Epithelial cell of proximal tubule (primary cell): ENCODE data around the gene RNF121. TPM values are rescaled to one million over a fixed set of nuclear protein-coding genes. Genes with fewer than 3 reads are reported as not detected.

ENCODE experiments used
- DNase-seq: peaks from one replicate; pipeline ENCODE4 v3.0.0-alpha.2; 2011; ENCODE audit warnings: low read depth
- H3K4me3 ChIP-seq: 2 replicates; pipeline ENCODE4 v1.5.1; 2011; ENCODE audit warnings: low read depth, mild to moderate bottlenecking, low read length
- total RNA-seq: library from RNA; depleted of rRNA; stranded (reverse); fragments of >200 nt; gene quantifications from 2 replicates; pipeline ENCODE4 v1.2.3, GENCODE V29; 2015
- TF ChIP-seq, protein P1 (sequence below): conservative IDR thresholded peaks from 2 replicates; pipeline ENCODE4 v1.5.1; 2012; ENCODE audit warnings: low read depth, mild to moderate bottlenecking, low read length

Gene RNF121
- total RNA-seq, 1 donor from 2014 or later: 9.3 TPM

DNA sequence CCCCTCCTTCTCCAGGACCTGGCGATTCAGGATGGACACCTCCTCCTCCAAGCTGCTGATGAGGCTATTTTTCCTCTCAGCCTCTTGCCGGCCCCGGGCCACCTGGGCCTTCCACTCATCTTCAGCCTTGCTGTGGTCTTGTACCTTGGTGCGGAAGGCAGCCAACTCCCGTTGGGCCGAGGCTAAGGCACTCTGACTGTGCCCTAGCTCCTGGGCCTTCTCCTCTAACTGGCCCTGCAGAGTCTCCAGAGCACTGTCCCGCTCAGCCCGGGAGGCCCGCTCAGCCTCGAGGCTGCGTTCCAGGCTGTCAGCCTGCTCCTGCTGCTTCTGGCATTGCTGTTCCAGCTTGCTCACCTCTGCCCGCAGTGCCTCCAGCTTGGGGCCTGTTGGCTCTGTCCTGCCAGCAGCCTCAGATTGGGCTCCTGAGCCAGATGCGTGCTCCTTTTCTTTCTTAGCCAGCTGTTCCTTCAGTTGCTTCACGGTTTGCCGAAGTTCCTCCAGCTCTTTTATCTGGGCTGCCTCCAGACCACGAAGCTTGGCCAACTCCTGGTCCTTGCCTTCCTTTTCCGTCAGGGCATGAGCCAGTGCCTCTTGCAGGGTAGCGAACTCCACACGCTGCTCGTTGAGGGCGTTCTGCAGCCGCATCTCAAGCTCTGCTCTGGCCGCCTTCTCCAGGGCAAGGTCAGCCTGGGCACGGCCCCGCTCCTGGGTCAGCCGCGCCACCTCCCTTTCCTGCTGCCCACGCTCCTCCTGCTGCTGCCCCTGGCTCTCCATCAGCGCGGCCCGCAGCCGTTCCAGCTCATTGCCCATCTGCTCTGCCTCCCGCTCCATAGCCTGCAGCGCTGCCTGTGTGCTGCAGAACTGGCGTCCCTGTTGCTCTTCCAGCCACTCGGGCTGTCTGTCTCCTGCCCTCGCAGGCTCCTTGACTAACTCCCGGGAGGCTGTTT, 85.2 kb downstream of the RNF121 start:
- DNase-seq: no peak
- TF ChIP-seq, protein P1, sequence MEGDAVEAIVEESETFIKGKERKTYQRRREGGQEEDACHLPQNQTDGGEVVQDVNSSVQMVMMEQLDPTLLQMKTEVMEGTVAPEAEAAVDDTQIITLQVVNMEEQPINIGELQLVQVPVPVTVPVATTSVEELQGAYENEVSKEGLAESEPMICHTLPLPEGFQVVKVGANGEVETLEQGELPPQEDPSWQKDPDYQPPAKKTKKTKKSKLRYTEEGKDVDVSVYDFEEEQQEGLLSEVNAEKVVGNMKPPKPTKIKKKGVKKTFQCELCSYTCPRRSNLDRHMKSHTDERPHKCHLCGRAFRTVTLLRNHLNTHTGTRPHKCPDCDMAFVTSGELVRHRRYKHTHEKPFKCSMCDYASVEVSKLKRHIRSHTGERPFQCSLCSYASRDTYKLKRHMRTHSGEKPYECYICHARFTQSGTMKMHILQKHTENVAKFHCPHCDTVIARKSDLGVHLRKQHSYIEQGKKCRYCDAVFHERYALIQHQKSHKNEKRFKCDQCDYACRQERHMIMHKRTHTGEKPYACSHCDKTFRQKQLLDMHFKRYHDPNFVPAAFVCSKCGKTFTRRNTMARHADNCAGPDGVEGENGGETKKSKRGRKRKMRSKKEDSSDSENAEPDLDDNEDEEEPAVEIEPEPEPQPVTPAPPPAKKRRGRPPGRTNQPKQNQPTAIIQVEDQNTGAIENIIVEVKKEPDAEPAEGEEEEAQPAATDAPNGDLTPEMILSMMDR: no peak
- H3K4me3 ChIP-seq: no peak overlapping the region

DNA sequence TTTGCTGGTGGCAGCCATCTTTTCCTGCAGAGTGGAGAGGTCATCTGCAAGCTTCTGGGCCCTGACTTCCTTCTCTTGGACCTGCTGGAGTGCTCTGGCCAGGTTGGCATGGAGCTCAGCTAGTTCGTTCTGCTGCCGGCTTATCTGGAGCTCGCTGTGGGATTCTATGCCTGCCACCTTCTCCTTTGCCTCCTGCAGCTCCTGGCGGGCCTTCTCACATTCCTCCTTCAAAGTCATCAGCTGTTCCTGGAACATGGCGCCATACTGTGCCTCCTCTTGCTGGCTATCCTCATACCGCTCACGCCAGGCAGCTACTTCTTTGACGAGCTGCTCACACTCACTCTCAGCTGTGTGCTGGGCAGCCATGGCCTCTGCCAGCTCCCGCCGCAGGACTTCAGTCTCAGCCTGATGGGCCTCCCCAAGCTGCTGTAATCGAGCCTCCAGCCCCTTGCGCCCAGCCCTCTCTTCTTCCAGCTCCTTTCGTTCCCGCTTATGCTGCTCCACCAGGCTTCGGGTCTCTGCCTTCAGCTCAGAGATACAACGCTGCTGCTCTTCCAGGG, 86.0 kb downstream of the RNF121 start:
- DNase-seq: no peak
- TF ChIP-seq, protein P1: no peak
- no peak overlapping the region for H3K4me3 ChIP-seq

DNA sequence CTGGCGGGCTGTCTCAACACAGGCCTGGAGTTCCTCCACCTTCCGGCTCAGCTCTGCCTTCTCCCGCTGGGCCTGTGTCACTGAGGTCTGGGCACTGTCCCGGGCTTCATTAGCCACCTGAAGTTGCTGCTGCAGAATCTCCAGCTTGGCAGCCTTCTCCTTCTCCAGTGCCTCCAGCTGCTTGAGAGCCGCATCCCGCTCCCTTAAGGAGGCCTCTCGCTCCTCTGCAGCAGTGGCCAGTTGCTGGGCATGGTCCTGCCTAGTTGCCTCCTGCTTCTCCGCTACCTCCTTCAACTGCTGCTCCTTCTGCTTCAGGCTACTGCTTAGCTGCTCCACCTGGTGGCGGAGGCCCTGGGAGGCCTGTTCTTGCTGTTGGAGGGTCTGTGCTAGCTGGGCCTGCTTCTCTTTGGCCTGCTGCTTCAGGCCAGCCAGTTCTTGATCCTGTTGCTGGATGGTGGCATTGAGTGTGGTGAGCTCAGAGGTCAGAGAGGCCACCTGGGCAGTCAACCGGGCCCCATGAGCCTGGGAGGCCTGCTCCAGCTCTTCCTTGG, 86.7 kb downstream of the RNF121 start:
- TF ChIP-seq, protein P1: peak; percentile 64
- peak; percentile 26 for DNase-seq
- no peak overlapping the region for H3K4me3 ChIP-seq

DNA sequence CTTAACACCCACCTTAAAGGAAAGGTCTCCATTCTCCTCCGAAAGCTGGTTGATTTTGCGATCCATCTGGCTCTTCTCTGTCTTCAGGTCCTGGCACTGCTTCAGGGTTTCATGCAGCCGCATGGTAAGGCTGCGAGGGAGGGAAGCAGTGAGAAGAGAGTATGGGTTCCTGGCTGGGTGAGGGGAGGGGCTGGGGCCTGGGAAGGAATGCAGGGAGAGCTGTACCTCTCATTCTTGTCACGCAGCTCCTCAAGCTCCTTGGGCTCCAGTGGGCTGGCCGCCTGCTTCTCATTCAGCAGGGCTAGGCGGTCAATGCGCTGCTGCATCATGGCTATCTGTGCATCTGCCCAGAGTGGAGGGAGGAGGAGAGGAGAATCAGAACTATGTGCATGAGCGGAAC, 89.3 kb downstream of the RNF121 start:
- DNase-seq: no peak
- no peak overlapping the region for H3K4me3 ChIP-seq
- TF ChIP-seq, protein P1: no peak

DNA sequence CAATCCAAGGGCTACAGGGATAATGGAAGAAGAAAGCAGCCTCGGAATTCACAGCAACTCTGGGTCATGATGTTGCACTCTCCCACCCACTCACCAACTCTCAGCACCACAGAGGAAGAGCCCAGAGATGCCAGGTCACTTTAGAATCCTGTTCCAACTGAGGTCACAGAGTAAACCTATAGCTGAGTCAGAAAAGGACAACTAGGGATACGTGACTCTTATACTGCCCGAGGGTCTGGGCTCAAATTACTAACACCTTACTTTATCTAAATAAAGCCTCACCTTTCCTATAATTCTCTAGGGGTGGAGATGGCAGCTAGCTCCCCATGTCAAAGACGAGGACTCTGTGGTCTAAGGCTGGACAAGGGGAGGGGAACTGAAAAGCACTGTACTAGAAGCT, 94.5 kb downstream of the RNF121 start:
- TF ChIP-seq, protein P1: no peak
- DNase-seq: no peak
- no peak overlapping the region for H3K4me3 ChIP-seq

DNA sequence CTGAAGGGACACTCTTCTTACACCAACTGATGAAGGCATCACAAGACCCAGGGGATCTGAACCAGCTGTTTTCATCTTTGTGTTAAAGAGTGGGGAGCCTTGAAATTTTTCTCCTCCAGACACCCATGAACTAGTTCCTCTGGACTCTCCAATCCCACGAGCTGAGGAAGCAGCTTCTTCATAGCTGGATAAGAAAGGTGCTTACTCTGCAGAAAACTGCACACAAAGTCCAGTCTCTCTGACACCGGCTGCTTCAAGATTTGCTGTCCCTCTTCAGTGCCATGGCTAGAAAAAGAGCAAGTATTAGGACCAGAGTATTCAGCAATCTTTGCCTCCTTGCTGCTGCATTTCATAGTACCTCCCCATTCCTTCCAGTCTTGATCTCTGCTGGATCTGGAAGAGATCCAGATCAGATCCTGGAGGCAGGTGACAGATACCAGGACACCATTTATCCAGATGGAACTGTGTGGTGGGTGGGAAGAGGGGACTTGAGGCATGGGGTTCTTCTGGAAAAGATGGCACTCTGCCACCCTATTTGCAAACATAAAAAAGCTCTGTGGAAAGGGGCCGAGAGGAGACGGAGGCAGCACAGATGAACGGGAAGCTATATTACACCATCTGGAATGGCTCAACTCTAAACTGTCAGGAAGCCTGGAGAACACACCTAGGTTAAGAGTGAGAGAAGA, 95.4 kb downstream of the RNF121 start:
- TF ChIP-seq, protein P1: no peak
- no peak overlapping the region for H3K4me3 ChIP-seq
- no peak for DNase-seq
